Left ventricle myocardium inferior (tissue), 1 donor: ENCODE results near the gene SLC66A3. TPM values are rescaled to one million over a fixed set of nuclear protein-coding genes. Genes with fewer than 3 reads are reported as not detected.

Experiments used
- DNase-seq: peaks from one replicate; pipeline ENCODE4 v3.0.0-alpha.2; 2020
- H3K27ac ChIP-seq: fragments of 200-600 bp; replicated peaks from 2 replicates; pipeline ENCODE4 v1.8.0; 2021
- H3K27me3 ChIP-seq: fragments of 200-600 bp; 2 replicates; pipeline ENCODE4 v1.8.0; 2021; ENCODE audit warnings: low read depth
- H3K36me3 ChIP-seq: fragments of 200-600 bp; 2 replicates; pipeline ENCODE4 v1.8.0; 2021
- H3K4me1 ChIP-seq: fragments of 200-600 bp; 2 replicates; pipeline ENCODE4 v1.8.0; 2021
- H3K4me3 ChIP-seq: fragments of 200-600 bp; 2 replicates; pipeline ENCODE4 v1.8.0; 2021; ENCODE audit warnings: mild to moderate bottlenecking, moderate library complexity
- H3K9me3 ChIP-seq: fragments of 200-600 bp; replicated peaks from 2 replicates; pipeline ENCODE4 v1.8.0; 2021
- CTCF ChIP-seq: fragments of 200-600 bp; IDR thresholded peaks from 2 replicates; pipeline ENCODE4 v1.8.0; 2021; ENCODE audit warnings: antibody characterized with exemption, mild to moderate bottlenecking, borderline replicate concordance
- intact Hi-C: fragments of 100-400 bp; cut with micrococcal nuclease; formaldehyde crosslinking; loops from one replicate; pipeline ENCODE4 v1.11.0; 2022
- total RNA-seq: library from RNA; stranded (reverse); fragmentation: NEBNext Ultra II Directional; extraction: Animal tissue kit (Norgen Biotek cat#: 25700); gene quantifications from one replicate; pipeline ENCODE4 v1.2.1, GENCODE V29; 2021
- donor health status: DM: no; HTN: yes; CAD: no; lungs with severe emphysema.

SLC66A3 gene
- total RNA-seq, 1 donor from 2014 or later, result 7.8 TPM

GRCh38 chr2:11141319-11141718, 13.9 kb upstream of the SLC66A3 start:
- no peaks in the 10 kb centered on the region for H3K36me3 ChIP-seq
- H3K9me3 ChIP-seq, result peaks cover 7% of the 10 kb centered on the region
- H3K27ac ChIP-seq, result no peak overlapping the region
- DNase-seq, result no peak
- intact Hi-C loops, result no loop called here
- H3K27me3 ChIP-seq, result peaks cover 50% of the 10 kb centered on the region
- no peak overlapping the region for H3K4me3 ChIP-seq
- TF ChIP-seq CTCF, result no peak
- no peaks in the 10 kb centered on the region for H3K4me1 ChIP-seq

- H3K4me3 ChIP-seq, result no peak overlapping the region
- H3K9me3 ChIP-seq, result peaks cover 7% of the 10 kb centered on the region
- no peaks in the 10 kb centered on the region for H3K4me1 ChIP-seq
- no peaks in the 10 kb centered on the region for H3K36me3 ChIP-seq
- intact Hi-C loops, result no loop called here
- H3K27ac ChIP-seq, result no peak overlapping the region
- DNase-seq, result no peak
- no peak for TF ChIP-seq CTCF
- H3K27me3 ChIP-seq, result peaks cover 40% of the 10 kb centered on the region
Observed at GRCh38 chr2:11142330-11142729, 12.9 kb upstream of the SLC66A3 start.

DNA sequence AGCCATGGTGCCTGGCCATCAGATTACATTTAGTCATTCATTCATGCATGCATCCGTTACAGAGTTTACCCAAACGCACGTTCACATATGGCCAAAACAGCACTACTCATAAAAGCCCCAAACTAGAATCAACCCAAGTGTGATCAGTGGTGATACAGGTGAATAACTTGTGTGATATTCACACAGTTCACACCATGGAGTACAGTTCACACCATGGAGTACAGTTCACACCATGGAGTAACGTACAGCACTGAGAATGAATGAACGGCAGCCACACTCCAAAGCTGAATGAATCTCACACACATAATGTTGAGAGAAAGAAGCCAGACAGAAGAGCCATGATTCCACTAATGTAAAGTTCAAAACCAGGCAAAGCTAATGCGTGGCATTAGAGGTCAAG, 12.3 kb upstream of the SLC66A3 start:
- Histone ChIP-seq H3K4me3 (no peak overlapping the region), H3K36me3 (no peaks in the 10 kb centered on the region), H3K27ac (no peak overlapping the region), H3K27me3 (peaks cover 37% of the 10 kb centered on the region), H3K4me1 (no peaks in the 10 kb centered on the region), H3K9me3 (peaks cover 7% of the 10 kb centered on the region)
- no peak for DNase-seq
- intact Hi-C loops, result no loop called here
- no peak for TF ChIP-seq CTCF

- Histone ChIP-seq H3K4me1 (no peaks in the 10 kb centered on the region), H3K27ac (no peak overlapping the region), H3K36me3 (no peaks in the 10 kb centered on the region), H3K27me3 (peaks cover 25% of the 10 kb centered on the region), H3K4me3 (no peak overlapping the region), H3K9me3 (peaks cover 7% of the 10 kb centered on the region)
- intact Hi-C loops, result no loop called here
- TF ChIP-seq CTCF, result no peak
- no peak for DNase-seq
Observed at GRCh38 chr2:11144077-11144737, 11.1 kb upstream of the SLC66A3 start.

GRCh38 chr2:11144738-11145079, 10.6 kb upstream of the SLC66A3 start:
- Histone ChIP-seq H3K27me3 (peaks cover 23% of the 10 kb centered on the region), H3K27ac (no peak overlapping the region), H3K9me3 (peaks cover 7% of the 10 kb centered on the region), H3K4me3 (no peak overlapping the region), H3K36me3 (no peaks in the 10 kb centered on the region), H3K4me1 (no peaks in the 10 kb centered on the region)
- no peak for DNase-seq
- TF ChIP-seq CTCF, result no peak
- intact Hi-C loops, result no loop called here

GRCh38 chr2:11145350-11145749, 9.9 kb upstream of the SLC66A3 start:
- no peak for TF ChIP-seq CTCF
- DNase-seq, result no peak
- Histone ChIP-seq H3K9me3 (peaks cover 7% of the 10 kb centered on the region), H3K27ac (no peak overlapping the region), H3K4me1 (no peaks in the 10 kb centered on the region), H3K36me3 (no peaks in the 10 kb centered on the region), H3K4me3 (no peak overlapping the region), H3K27me3 (peaks cover 23% of the 10 kb centered on the region)
- intact Hi-C loops, result no loop called here
